Measurements from ENCODE around the gene LRRC8B. TPM values are rescaled to one million over a fixed set of nuclear protein-coding genes. Genes with fewer than 3 reads are reported as not detected.

LRRC8B gene
- total RNA-seq, 1 experiment from 2014 or later = 24.2 TPM

DNA sequence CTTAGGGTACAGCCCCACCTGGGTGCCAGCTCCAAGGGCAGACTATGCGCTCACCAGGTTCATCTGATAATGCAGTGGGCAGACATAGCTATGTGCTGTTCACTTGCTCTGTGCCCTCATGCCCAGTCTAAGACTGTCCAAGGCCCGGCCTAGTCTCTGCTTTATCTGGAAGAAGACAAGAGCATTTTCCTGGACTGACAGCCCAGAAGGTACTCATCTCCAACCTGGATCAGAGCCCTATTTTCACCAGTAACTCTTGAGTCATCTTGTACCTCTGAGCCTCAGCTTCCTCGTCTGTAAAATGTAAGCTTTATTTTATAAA is 79.7 kb downstream of the LRRC8B start:
- ATAC-seq = no peak
- TF ChIP-seq, protein P1, sequence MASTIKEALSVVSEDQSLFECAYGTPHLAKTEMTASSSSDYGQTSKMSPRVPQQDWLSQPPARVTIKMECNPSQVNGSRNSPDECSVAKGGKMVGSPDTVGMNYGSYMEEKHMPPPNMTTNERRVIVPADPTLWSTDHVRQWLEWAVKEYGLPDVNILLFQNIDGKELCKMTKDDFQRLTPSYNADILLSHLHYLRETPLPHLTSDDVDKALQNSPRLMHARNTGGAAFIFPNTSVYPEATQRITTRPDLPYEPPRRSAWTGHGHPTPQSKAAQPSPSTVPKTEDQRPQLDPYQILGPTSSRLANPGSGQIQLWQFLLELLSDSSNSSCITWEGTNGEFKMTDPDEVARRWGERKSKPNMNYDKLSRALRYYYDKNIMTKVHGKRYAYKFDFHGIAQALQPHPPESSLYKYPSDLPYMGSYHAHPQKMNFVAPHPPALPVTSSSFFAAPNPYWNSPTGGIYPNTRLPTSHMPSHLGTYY (CRISPR knock-in tag; IDR thresholded peaks at IDR 0.05) = no peak
- TF ChIP-seq TCF7 (CRISPR knock-in tag; IDR thresholded peaks at IDR 0.05; ENCODE audit: low read depth) = no peak
- no peak for TF ChIP-seq SOX15 (CRISPR knock-in tag; IDR thresholded peaks at IDR 0.05)
- TF ChIP-seq NFATC4 (CRISPR knock-in tag; IDR thresholded peaks at IDR 0.05) = no peak
- H3K36me3 Mint-ChIP-seq = no peaks in the 10 kb centered on the region; the same call in 1 of the 2 replicates
- no peak for DNase-seq (ENCODE audit: low spot score)
- ChIA-PET CTCF (interaction anchor here (0.6 to 1.4 kb wide), 4 partner anchors 15 to 159 kb away, joined by 3 to 4 read pairs (median 3); no protein-coding TSS in a partner anchor), POLR2A (interaction anchor here (0.6 kb wide), 1 partner anchor 17 kb away, joined by 11 read pairs; no protein-coding TSS in a partner anchor)
- H3K27me3 Mint-ChIP-seq (ENCODE audit: low read depth) = no peaks in the 10 kb centered on the region
- no peaks in the 10 kb centered on the region for H3K9me3 Mint-ChIP-seq
- peaks cover 11% of the 10 kb centered on the region for H3K4me1 Mint-ChIP-seq
- H3K27ac Mint-ChIP-seq = no peak overlapping the region
- H3K4me3 Mint-ChIP-seq = no peak overlapping the region

DNA sequence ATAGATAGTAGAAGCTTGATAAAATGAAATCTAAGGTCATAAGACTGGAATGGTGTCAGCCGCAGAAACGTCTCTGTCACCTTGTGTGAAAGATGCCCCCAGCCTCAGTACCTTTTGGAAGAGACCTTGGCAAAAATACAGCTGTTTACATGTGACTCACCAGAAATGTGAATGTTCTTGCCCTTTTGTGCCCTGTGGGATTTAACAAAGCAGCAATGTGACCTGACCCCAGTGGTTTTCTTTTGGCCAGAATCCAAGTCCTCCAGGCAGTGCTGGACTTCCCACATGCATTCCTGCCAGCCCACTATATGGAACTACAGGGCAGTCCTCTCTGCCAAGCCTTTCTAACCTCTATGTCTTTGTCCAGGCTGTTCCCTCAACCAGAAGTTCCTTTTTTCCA is 81.1 kb downstream of the LRRC8B start:
- Mint-ChIP-seq H3K4me1 (0 out of 2 replicates have a peak, but pooled peaks cover under 1% of the 10 kb centered on the region), H3K27ac (no peak overlapping the region), H3K4me3 (no peak overlapping the region), H3K27me3 (ENCODE audit: low read depth) (no peaks in the 10 kb centered on the region), H3K36me3 (no peaks in the 10 kb centered on the region; the same call in 1 of the 2 replicates), H3K9me3 (no peaks in the 10 kb centered on the region)
- ATAC-seq (no peak), DNase-seq (ENCODE audit: low spot score) (no peak)
- ChIA-PET CTCF (no interaction called here), POLR2A (no interaction called here)
- TF ChIP-seq OVOL2 (CRISPR knock-in tag; IDR thresholded peaks at IDR 0.05; ENCODE audit: borderline replicate concordance) (no peak), SMAD3 (CRISPR knock-in tag; IDR thresholded peaks at IDR 0.05; ENCODE audit: borderline replicate concordance) (no peak), EMX1 (CRISPR knock-in tag; IDR thresholded peaks at IDR 0.05) (no peak), ESRRA (CRISPR knock-in tag; IDR thresholded peaks at IDR 0.05; ENCODE audit: borderline replicate concordance) (no peak), NFATC4 (CRISPR knock-in tag; IDR thresholded peaks at IDR 0.05) (no peak), SP1 (CRISPR knock-in tag; conservative IDR thresholded peaks at IDR 0.05) (no peak), CBFB (CRISPR knock-in tag; IDR thresholded peaks at IDR 0.05; ENCODE audit: low read depth) (no peak)
- TF ChIP-seq, protein P2, sequence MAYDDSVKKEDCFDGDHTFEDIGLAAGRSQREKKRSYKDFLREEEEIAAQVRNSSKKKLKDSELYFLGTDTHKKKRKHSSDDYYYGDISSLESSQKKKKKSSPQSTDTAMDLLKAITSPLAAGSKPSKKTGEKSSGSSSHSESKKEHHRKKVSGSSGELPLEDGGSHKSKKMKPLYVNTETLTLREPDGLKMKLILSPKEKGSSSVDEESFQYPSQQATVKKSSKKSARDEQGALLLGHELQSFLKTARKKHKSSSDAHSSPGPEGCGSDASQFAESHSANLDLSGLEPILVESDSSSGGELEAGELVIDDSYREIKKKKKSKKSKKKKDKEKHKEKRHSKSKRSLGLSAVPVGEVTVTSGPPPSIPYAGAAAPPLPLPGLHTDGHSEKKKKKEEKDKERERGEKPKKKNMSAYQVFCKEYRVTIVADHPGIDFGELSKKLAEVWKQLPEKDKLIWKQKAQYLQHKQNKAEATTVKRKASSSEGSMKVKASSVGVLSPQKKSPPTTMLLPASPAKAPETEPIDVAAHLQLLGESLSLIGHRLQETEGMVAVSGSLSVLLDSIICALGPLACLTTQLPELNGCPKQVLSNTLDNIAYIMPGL (CRISPR knock-in tag; IDR thresholded peaks at IDR 0.05) = no peak
- TF ChIP-seq, protein P1 (CRISPR knock-in tag; IDR thresholded peaks at IDR 0.05) = no peak
- TF ChIP-seq, protein P3, sequence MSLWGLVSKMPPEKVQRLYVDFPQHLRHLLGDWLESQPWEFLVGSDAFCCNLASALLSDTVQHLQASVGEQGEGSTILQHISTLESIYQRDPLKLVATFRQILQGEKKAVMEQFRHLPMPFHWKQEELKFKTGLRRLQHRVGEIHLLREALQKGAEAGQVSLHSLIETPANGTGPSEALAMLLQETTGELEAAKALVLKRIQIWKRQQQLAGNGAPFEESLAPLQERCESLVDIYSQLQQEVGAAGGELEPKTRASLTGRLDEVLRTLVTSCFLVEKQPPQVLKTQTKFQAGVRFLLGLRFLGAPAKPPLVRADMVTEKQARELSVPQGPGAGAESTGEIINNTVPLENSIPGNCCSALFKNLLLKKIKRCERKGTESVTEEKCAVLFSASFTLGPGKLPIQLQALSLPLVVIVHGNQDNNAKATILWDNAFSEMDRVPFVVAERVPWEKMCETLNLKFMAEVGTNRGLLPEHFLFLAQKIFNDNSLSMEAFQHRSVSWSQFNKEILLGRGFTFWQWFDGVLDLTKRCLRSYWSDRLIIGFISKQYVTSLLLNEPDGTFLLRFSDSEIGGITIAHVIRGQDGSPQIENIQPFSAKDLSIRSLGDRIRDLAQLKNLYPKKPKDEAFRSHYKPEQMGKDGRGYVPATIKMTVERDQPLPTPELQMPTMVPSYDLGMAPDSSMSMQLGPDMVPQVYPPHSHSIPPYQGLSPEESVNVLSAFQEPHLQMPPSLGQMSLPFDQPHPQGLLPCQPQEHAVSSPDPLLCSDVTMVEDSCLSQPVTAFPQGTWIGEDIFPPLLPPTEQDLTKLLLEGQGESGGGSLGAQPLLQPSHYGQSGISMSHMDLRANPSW (CRISPR knock-in tag; conservative IDR thresholded peaks at IDR 0.05; ENCODE audit: low read depth) = no peak
- TF ChIP-seq, protein P4, sequence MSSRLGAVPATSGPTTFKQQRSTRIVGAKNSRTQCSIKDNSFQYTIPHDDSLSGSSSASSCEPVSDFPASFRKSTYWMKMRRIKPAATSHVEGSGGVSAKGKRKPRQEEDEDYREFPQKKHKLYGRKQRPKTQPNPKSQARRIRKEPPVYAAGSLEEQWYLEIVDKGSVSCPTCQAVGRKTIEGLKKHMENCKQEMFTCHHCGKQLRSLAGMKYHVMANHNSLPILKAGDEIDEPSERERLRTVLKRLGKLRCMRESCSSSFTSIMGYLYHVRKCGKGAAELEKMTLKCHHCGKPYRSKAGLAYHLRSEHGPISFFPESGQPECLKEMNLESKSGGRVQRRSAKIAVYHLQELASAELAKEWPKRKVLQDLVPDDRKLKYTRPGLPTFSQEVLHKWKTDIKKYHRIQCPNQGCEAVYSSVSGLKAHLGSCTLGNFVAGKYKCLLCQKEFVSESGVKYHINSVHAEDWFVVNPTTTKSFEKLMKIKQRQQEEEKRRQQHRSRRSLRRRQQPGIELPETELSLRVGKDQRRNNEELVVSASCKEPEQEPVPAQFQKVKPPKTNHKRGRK (CRISPR knock-in tag; IDR thresholded peaks at IDR 0.05; ENCODE audit: borderline replicate concordance) = no peak
- TF ChIP-seq, protein P5, sequence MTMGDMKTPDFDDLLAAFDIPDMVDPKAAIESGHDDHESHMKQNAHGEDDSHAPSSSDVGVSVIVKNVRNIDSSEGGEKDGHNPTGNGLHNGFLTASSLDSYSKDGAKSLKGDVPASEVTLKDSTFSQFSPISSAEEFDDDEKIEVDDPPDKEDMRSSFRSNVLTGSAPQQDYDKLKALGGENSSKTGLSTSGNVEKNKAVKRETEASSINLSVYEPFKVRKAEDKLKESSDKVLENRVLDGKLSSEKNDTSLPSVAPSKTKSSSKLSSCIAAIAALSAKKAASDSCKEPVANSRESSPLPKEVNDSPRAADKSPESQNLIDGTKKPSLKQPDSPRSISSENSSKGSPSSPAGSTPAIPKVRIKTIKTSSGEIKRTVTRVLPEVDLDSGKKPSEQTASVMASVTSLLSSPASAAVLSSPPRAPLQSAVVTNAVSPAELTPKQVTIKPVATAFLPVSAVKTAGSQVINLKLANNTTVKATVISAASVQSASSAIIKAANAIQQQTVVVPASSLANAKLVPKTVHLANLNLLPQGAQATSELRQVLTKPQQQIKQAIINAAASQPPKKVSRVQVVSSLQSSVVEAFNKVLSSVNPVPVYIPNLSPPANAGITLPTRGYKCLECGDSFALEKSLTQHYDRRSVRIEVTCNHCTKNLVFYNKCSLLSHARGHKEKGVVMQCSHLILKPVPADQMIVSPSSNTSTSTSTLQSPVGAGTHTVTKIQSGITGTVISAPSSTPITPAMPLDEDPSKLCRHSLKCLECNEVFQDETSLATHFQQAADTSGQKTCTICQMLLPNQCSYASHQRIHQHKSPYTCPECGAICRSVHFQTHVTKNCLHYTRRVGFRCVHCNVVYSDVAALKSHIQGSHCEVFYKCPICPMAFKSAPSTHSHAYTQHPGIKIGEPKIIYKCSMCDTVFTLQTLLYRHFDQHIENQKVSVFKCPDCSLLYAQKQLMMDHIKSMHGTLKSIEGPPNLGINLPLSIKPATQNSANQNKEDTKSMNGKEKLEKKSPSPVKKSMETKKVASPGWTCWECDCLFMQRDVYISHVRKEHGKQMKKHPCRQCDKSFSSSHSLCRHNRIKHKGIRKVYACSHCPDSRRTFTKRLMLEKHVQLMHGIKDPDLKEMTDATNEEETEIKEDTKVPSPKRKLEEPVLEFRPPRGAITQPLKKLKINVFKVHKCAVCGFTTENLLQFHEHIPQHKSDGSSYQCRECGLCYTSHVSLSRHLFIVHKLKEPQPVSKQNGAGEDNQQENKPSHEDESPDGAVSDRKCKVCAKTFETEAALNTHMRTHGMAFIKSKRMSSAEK (CRISPR knock-in tag; IDR thresholded peaks at IDR 0.05; ENCODE audit: borderline replicate concordance) = no peak
- TF ChIP-seq, protein P6, sequence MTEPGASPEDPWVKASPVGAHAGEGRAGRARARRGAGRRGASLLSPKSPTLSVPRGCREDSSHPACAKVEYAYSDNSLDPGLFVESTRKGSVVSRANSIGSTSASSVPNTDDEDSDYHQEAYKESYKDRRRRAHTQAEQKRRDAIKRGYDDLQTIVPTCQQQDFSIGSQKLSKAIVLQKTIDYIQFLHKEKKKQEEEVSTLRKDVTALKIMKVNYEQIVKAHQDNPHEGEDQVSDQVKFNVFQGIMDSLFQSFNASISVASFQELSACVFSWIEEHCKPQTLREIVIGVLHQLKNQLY (CRISPR knock-in tag; IDR thresholded peaks at IDR 0.05) = no peak
- TF ChIP-seq, protein P7, sequence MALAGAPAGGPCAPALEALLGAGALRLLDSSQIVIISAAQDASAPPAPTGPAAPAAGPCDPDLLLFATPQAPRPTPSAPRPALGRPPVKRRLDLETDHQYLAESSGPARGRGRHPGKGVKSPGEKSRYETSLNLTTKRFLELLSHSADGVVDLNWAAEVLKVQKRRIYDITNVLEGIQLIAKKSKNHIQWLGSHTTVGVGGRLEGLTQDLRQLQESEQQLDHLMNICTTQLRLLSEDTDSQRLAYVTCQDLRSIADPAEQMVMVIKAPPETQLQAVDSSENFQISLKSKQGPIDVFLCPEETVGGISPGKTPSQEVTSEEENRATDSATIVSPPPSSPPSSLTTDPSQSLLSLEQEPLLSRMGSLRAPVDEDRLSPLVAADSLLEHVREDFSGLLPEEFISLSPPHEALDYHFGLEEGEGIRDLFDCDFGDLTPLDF (CRISPR knock-in tag; IDR thresholded peaks at IDR 0.05) = no peak

Measured in WTC11 (cell line).